Epidermal melanocyte (primary cell): ENCODE results near the gene VIPR1.

Source experiments
- DNase-seq: peaks from one replicate; pipeline ENCODE4 v3.0.0; 2011; ENCODE audit warnings: low spot score; ENCODE audit not compliant: insufficient read length

VIPR1 gene

GRCh38 chr3:42502429-42503250 lies at the start of gene VIPR1:
VIPR1 (plus strand) TSS chr3:42502643; CDS start chr3:42502736, 93 bp downstream.
- no peak for DNase-seq

GRCh38 chr3:42456211-42456610 lies 46.2 kb upstream of the VIPR1 start:
- no peak for DNase-seq

GRCh38 chr3:42459151-42459550 lies 43.3 kb upstream of the VIPR1 start:
- DNase-seq = no peak

- DNase-seq = no peak
Observed at GRCh38 chr3:42461762-42462161, 40.7 kb upstream of the VIPR1 start.

GRCh38 chr3:42463093-42463492 lies 39.4 kb upstream of the VIPR1 start:
- no peak for DNase-seq

- DNase-seq = no peak
Observed at GRCh38 chr3:42468111-42468510, 34.3 kb upstream of the VIPR1 start.

- no peak for DNase-seq
Observed at GRCh38 chr3:42472555-42472954, 29.9 kb upstream of the VIPR1 start.

GRCh38 chr3:42473083-42473932 lies 29.1 kb upstream of the VIPR1 start:
- no peak for DNase-seq

- DNase-seq = peak; percentile 35
Observed at GRCh38 chr3:42476225-42477125, 26.0 kb upstream of the VIPR1 start.

- no peak for DNase-seq
Observed at GRCh38 chr3:42477696-42478095, 24.7 kb upstream of the VIPR1 start.

GRCh38 chr3:42478830-42479229 lies 23.6 kb upstream of the VIPR1 start:
- no peak for DNase-seq

- DNase-seq = no peak
Observed at GRCh38 chr3:42486814-42487565, 15.5 kb upstream of the VIPR1 start.

- DNase-seq = no peak
Observed at GRCh38 chr3:42488687-42489086, 13.8 kb upstream of the VIPR1 start.

GRCh38 chr3:42489116-42489936 lies 13.1 kb upstream of the VIPR1 start:
- DNase-seq = no peak

- DNase-seq = no peak
Observed at GRCh38 chr3:42489937-42490227, 12.6 kb upstream of the VIPR1 start.

- no peak for DNase-seq
Observed at GRCh38 chr3:42490243-42490642, 12.2 kb upstream of the VIPR1 start.

GRCh38 chr3:42491881-42492507 lies 10.4 kb upstream of the VIPR1 start:
- no peak for DNase-seq

GRCh38 chr3:42492508-42493080 lies 9.8 kb upstream of the VIPR1 start:
- DNase-seq = no peak

- no peak for DNase-seq
Observed at GRCh38 chr3:42493126-42493797, 9.2 kb upstream of the VIPR1 start.
